Measurements from ENCODE around the gene ATP8B1. TPM values are rescaled to one million over a fixed set of nuclear protein-coding genes. Genes with fewer than 3 reads are reported as not detected.

Gene ATP8B1
- total and polyA plus RNA-seq, 2 donors (not counting 3 experiments of a cell fraction or from before 2014, with no cell fraction given) = 49.3 to 100 TPM

GRCh38 chr18:57827646-57828045 is 24.5 kb upstream of the ATP8B1 start:
- Histone ChIP-seq H3K9me1 (replicated peaks; ENCODE audit: control insufficient read depth, extremely low read depth, insufficient read depth, low read length) (no peaks in the 10 kb centered on the region), H3K27me3 (ENCODE audit: control insufficient read depth in 2 of 2, insufficient read depth in 2 of 2, low read length in 2 of 2) (no peaks in the 10 kb centered on the region), H3K4me3 (replicated peaks in 1 of 3; ENCODE audit: insufficient read depth in 1 of 3, low read depth in 1 of 3, low read length in 3 of 3) (no peak overlapping the region), H3K4me1 (ENCODE audit: control insufficient read depth, extremely low read depth, insufficient read depth, low read length) (peaks cover 5% of the 10 kb centered on the region), H3K36me3 (ENCODE audit: control insufficient read depth in 2 of 2, extremely low read depth in 1 of 2, insufficient read depth in 2 of 2, low read length in 2 of 2) (no peaks in the 10 kb centered on the region), H4K20me1 (replicated peaks; ENCODE audit: control insufficient read depth, extremely low read depth, insufficient read depth, low read length) (no peaks in the 10 kb centered on the region), H2AFZ (ENCODE audit: low read depth, low read length) (no peak overlapping the region), H3K9ac (replicated peaks; ENCODE audit: extremely low read depth, insufficient read depth, low read length) (peak overlapping the region; percentile 22), H3K9me3 (replicated peaks; ENCODE audit: control insufficient read depth, insufficient read depth, low read length) (no peaks in the 10 kb centered on the region), H3K79me2 (ENCODE audit: control insufficient read depth, insufficient read depth, low read length) (no peaks in the 10 kb centered on the region), H3K4me2 (ENCODE audit: insufficient read depth, low read length) (peak overlapping the region; percentile 50), H3K27ac (ENCODE audit: insufficient read depth, low read depth, low read length) (peak overlapping the region; percentile 57)
- dilution Hi-C loops (cut with MboI; ENCODE audit: extremely low pct_ligation_motif_present, low sequenced_read_pairs) = no loop called here
- no peak for TF ChIP-seq POLR2A (IDR thresholded peaks at IDR 0.05; ENCODE audit: low read depth, low read length)
- no peak for TF ChIP-seq POLR2AphosphoS5 (IDR thresholded peaks at IDR 0.05; ENCODE audit: insufficient read depth, low read depth, low read length)
- TF ChIP-seq CTCF (IDR thresholded peaks at IDR 0.05; ENCODE audit: extremely low read depth in 1 of 2, insufficient read depth in 1 of 2, low read depth in 1 of 2, low read length in 2 of 2) = no peak
- no peak for TF ChIP-seq EZH2 (IDR thresholded peaks at IDR 0.05; ENCODE audit: borderline replicate concordance, low read depth, low read length, severe bottlenecking)
- TF ChIP-seq MAX (IDR thresholded peaks at IDR 0.05; ENCODE audit: insufficient read depth, insufficient read length) = no peak
- TF ChIP-seq JUN (IDR thresholded peaks at IDR 0.05; ENCODE audit: borderline replicate concordance, insufficient read depth, insufficient read length, low read depth) = no peak
- no peak for TF ChIP-seq MYC (IDR thresholded peaks at IDR 0.05; ENCODE audit: low read depth, low read length)
- TF ChIP-seq FOS (IDR thresholded peaks at IDR 0.05; ENCODE audit: borderline replicate concordance, insufficient read depth, low read length) = no peak
- no peak for TF ChIP-seq GATA2 (IDR thresholded peaks at IDR 0.05; ENCODE audit: insufficient read depth, insufficient read length, low read depth, low read length)
- no TSS peak for BruUV-seq (replicated peaks)
- DNase-seq (ENCODE audit: low read depth, low spot score) (no peak), FAIRE-seq (no peak)
- intact Hi-C loops (cut with micrococcal nuclease) = no loop called here
- ChIA-PET POLR2A (interaction anchor here (0.9 to 1.2 kb wide), 2 partner anchors 10 to 24 kb away, joined by 3 read pairs; partner anchors contain the start of gene ATP8B1), CTCF (interaction anchor here (0.7 to 2.1 kb wide), 5 partner anchors 11 to 54 kb away, joined by 3 to 10 read pairs (median 4); no protein-coding TSS in a partner anchor)

Measured in endothelial cell of umbilical vein (primary cell).